Loucy (cell line): Measurements from ENCODE around the gene LMX1B.

Source experiments
- H2AFZ ChIP-seq: fragments of 200-600 bp; sonication (generic); 2 replicates; pipeline ENCODE4 v1.6.0; 2016; ENCODE audit warnings: antibody characterized with exemption, mild to moderate bottlenecking, low read length, moderate library complexity
- H3F3A ChIP-seq: fragments of 200-600 bp; 2 replicates; pipeline ENCODE4 v1.6.0; 2016; ENCODE audit warnings: antibody characterized with exemption, low read depth, mild to moderate bottlenecking
- H3K27me3 ChIP-seq: fragments of 200-600 bp; sonication (generic); 2 replicates; pipeline ENCODE4 v1.6.1; 2014; ENCODE audit warnings: low read length, mild to moderate bottlenecking; ENCODE audit not compliant: insufficient read depth, poor library complexity, severe bottlenecking
- H3K36me3 ChIP-seq: fragments of 200-600 bp; sonication (generic); 2 replicates; pipeline ENCODE4 v1.6.1; 2016; ENCODE audit warnings: low read length; ENCODE audit not compliant: insufficient read depth
- H3K4me1 ChIP-seq: fragments of 200-600 bp; sonication (generic); 2 replicates; pipeline ENCODE4 v1.5.1; 2014; ENCODE audit warnings: low read length, mild to moderate bottlenecking; ENCODE audit not compliant: insufficient read depth, poor library complexity, severe bottlenecking
- H3K4me2 ChIP-seq: fragments of 200-600 bp; sonication (generic); 2 replicates; pipeline ENCODE4 v1.6.0; 2014; ENCODE audit warnings: antibody characterized with exemption, low read length, low read depth, mild to moderate bottlenecking; ENCODE audit not compliant: poor library complexity, severe bottlenecking
- H3K4me3 ChIP-seq: fragments of 200-600 bp; sonication (generic); 2 replicates; pipeline ENCODE4 v1.5.1; 2014; ENCODE audit warnings: low read length, mild to moderate bottlenecking, mixed read lengths; ENCODE audit not compliant: poor library complexity, severe bottlenecking
- H3K79me2 ChIP-seq: fragments of 200-600 bp; sonication (generic); 2 replicates; pipeline ENCODE4 v1.6.1; 2014; ENCODE audit warnings: low read length; ENCODE audit not compliant: insufficient read depth
- H3K9ac ChIP-seq: fragments of 200-600 bp; sonication (generic); 2 replicates; pipeline ENCODE4 v1.6.0; 2014; ENCODE audit warnings: mild to moderate bottlenecking, low read depth, low read length, moderate library complexity; ENCODE audit not compliant: poor library complexity, severe bottlenecking
- H3K9me2 ChIP-seq: fragments of 200-600 bp; sonication (generic); replicated peaks from 2 replicates; pipeline ENCODE4 v1.6.1; 2016; ENCODE audit warnings: low read depth, low read length, mixed read lengths
- H3K9me3 ChIP-seq: fragments of 200-600 bp; sonication (generic); 2 replicates; pipeline ENCODE4 v1.6.1; 2014; ENCODE audit warnings: mild to moderate bottlenecking, antibody characterized with exemption, low read length, low read depth; ENCODE audit not compliant: insufficient read depth
- H4K20me1 ChIP-seq: fragments of 200-600 bp; sonication (generic); 2 replicates; pipeline ENCODE4 v1.6.0; 2014; ENCODE audit warnings: antibody characterized with exemption, low read length, mild to moderate bottlenecking; ENCODE audit not compliant: insufficient read depth, poor library complexity, severe bottlenecking
- CTCF ChIP-seq: fragments of 200-600 bp; sonication (generic); conservative IDR thresholded peaks from 2 replicates; pipeline ENCODE4 v1.5.1; 2014; ENCODE audit warnings: mild to moderate bottlenecking, antibody characterized with exemption, low read length
- EZH2phosphoT487 ChIP-seq: fragments of 200-600 bp; IDR thresholded peaks from 2 replicates; pipeline ENCODE4 v1.6.1; 2018; ENCODE audit warnings: antibody characterized with exemption, mild to moderate bottlenecking, moderate library complexity, borderline replicate concordance

Gene LMX1B

GRCh38 chr9:126672634-126673284 lies 59.0 kb downstream of the LMX1B start:
- no peaks in the 10 kb centered on the region for H3K27me3 ChIP-seq
- H4K20me1 ChIP-seq = no peaks in the 10 kb centered on the region
- no peak overlapping the region for H3K9ac ChIP-seq
- H3K4me1 ChIP-seq = no peaks in the 10 kb centered on the region
- TF ChIP-seq EZH2phosphoT487 (no peak), CTCF (no peak)
- H3K4me2 ChIP-seq = no peak overlapping the region
- H3K4me3 ChIP-seq = no peak overlapping the region
- no peaks in the 10 kb centered on the region for H3K36me3 ChIP-seq
- no peak overlapping the region for H2AFZ ChIP-seq
- no peaks in the 10 kb centered on the region for H3F3A ChIP-seq
- no peaks in the 10 kb centered on the region for H3K9me3 ChIP-seq
- no peaks in the 10 kb centered on the region for H3K79me2 ChIP-seq
- H3K9me2 ChIP-seq = no peaks in the 10 kb centered on the region

- no peaks in the 10 kb centered on the region for H3K4me1 ChIP-seq
- H2AFZ ChIP-seq = no peak overlapping the region
- H3K9me3 ChIP-seq = no peaks in the 10 kb centered on the region
- H3K36me3 ChIP-seq = no peaks in the 10 kb centered on the region
- no peaks in the 10 kb centered on the region for H3F3A ChIP-seq
- no peaks in the 10 kb centered on the region for H4K20me1 ChIP-seq
- TF ChIP-seq EZH2phosphoT487 (no peak), CTCF (no peak)
- no peaks in the 10 kb centered on the region for H3K27me3 ChIP-seq
- H3K79me2 ChIP-seq = no peaks in the 10 kb centered on the region
- no peak overlapping the region for H3K4me3 ChIP-seq
- H3K4me2 ChIP-seq = no peak overlapping the region
- H3K9me2 ChIP-seq = no peaks in the 10 kb centered on the region
- H3K9ac ChIP-seq = no peak overlapping the region
These were observed 60.1 kb downstream of the LMX1B start for GRCh38 chr9:126673689-126674364.

GRCh38 chr9:126674365-126675146 lies 60.8 kb downstream of the LMX1B start:
- no peak overlapping the region for H3K4me3 ChIP-seq
- H3F3A ChIP-seq = no peaks in the 10 kb centered on the region
- H3K9ac ChIP-seq = no peak overlapping the region
- H4K20me1 ChIP-seq = no peaks in the 10 kb centered on the region
- no peak for TF ChIP-seq CTCF
- TF ChIP-seq EZH2phosphoT487 = no peak
- no peaks in the 10 kb centered on the region for H3K36me3 ChIP-seq
- no peaks in the 10 kb centered on the region for H3K27me3 ChIP-seq
- no peak overlapping the region for H2AFZ ChIP-seq
- H3K4me1 ChIP-seq = no peaks in the 10 kb centered on the region
- H3K4me2 ChIP-seq = no peak overlapping the region
- H3K79me2 ChIP-seq = no peaks in the 10 kb centered on the region
- H3K9me3 ChIP-seq = no peaks in the 10 kb centered on the region
- H3K9me2 ChIP-seq = no peaks in the 10 kb centered on the region
